NCI-H2107 treated with DMSO at 0.1 percent for 48 hours (cell line): Measurements from ENCODE around the gene PSG3.
"Not testable (repeated sequence)": the region's sequence is repeated elsewhere in the genome, so short reads cannot be mapped to it uniquely, and the experiment has no call there.

ENCODE experiments used
- DNase-seq: peaks from one replicate; lab custom pipeline; 2025; ENCODE audit not compliant: unreplicated experiment; lab: John Stamatoyannopoulos, UW

The PSG3 gene

GRCh38 chr19:42695811-42696503 is 44.3 kb downstream of the PSG3 start:
- no peak for DNase-seq

- DNase-seq = peak; percentile 0
These were observed 46.4 kb downstream of the PSG3 start for GRCh38 chr19:42693760-42694350.

- no peak for DNase-seq
These were observed 56.3 kb downstream of the PSG3 start for GRCh38 chr19:42683917-42684513.

GRCh38 chr19:42676326-42676725 is 64.0 kb downstream of the PSG3 start:
- DNase-seq = not testable (repeated sequence)

GRCh38 chr19:42674549-42674948 is 65.7 kb downstream of the PSG3 start:
- not testable (repeated sequence) for DNase-seq
